Measurements from ENCODE around the gene SLC16A10. TPM values are rescaled to one million over a fixed set of nuclear protein-coding genes. Genes with fewer than 3 reads are reported as not detected.

Gene SLC16A10
- total and polyA plus RNA-seq, 2 of the 8 experiments (the other 6 are each of a cell fraction or from before 2014, with no cell fraction given) = 18.6 to 23.2 TPM

DNA sequence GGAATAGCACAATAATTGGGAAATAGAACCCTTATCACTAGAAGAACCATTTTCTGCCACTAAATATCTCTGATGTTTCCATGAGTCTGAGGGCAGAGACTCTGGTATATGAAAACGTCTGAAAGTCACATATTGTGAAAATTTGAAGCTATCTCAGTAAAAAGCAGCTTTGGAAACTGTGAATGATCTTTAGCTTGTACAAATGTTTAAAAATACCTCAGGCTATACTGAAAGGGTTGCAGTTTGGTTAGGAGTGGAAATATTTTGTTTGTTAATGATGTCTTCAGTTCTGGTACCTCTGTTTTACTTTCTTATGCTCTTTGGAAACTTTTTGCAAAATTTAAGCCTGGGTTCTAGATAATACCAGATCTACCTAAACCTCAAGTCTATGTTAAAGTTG, 135.0 kb downstream of the SLC16A10 start (continued):
- TF ChIP-seq, protein P1, sequence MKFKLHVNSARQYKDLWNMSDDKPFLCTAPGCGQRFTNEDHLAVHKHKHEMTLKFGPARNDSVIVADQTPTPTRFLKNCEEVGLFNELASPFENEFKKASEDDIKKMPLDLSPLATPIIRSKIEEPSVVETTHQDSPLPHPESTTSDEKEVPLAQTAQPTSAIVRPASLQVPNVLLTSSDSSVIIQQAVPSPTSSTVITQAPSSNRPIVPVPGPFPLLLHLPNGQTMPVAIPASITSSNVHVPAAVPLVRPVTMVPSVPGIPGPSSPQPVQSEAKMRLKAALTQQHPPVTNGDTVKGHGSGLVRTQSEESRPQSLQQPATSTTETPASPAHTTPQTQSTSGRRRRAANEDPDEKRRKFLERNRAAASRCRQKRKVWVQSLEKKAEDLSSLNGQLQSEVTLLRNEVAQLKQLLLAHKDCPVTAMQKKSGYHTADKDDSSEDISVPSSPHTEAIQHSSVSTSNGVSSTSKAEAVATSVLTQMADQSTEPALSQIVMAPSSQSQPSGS (IDR thresholded peaks at IDR 0.05; ENCODE audit: low read length) = no peak
- no peak for TF ChIP-seq CHD1 (IDR thresholded peaks at IDR 0.05; ENCODE audit: low read depth, low read length)
